Heart left ventricle (tissue), 16 donors: Measurements from ENCODE around the gene OR10H3. TPM values are rescaled to one million over a fixed set of nuclear protein-coding genes. Genes with fewer than 3 reads are reported as not detected.
"Not testable (repeated sequence)": the region's sequence is repeated elsewhere in the genome, so short reads cannot be mapped to it uniquely, and the experiment has no call there.

Source experiments
- ATAC-seq, 4 donors: fragments of 200-7000 bp; cut with Tn5 transposase; one replicate each; pipeline ENCODE4 v1.9.1; 2020 to 2022; ENCODE audit warnings: moderate library complexity in 4 of 4, mild to moderate bottlenecking in 3 of 4, moderate number of reproducible peaks in 1 of 4
- DNase-seq, 5 donors: peaks; one replicate each; pipeline ENCODE4 v3.0.0-alpha.2; 2020
- H3K27ac ChIP-seq, 12 donors: fragments of 200-600 bp; sonication (generic) in 4 of 12; one replicate each; pipeline versions ENCODE4 v1.5.0 to v1.8.0; 2016 to 2022; ENCODE audit warnings: mild to moderate bottlenecking in 2 of 12
- H3K27me3 ChIP-seq, 9 donors: fragments of 200-600 bp; sonication (generic) in 2 of 9; one replicate each; pipeline versions ENCODE4 v1.5.1 to v1.8.0; 2016 to 2022; ENCODE audit warnings: mild to moderate bottlenecking in 3 of 9
- H3K36me3 ChIP-seq, 9 donors: fragments of 200-600 bp; sonication (generic) in 2 of 9; one replicate each; pipeline versions ENCODE4 v1.5.0 to v1.8.0; 2018 to 2022; ENCODE audit warnings: mild to moderate bottlenecking in 2 of 9
- H3K4me1 ChIP-seq, 12 donors: fragments of 200-600 bp; sonication (generic) in 4 of 12; one replicate each; pipeline versions ENCODE4 v1.5.0 to v1.8.0; 2016 to 2022; ENCODE audit warnings: mild to moderate bottlenecking in 3 of 12
- H3K4me3 ChIP-seq, 12 donors: fragments of 200-600 bp; sonication (generic) in 4 of 12; one replicate each; pipeline versions ENCODE4 v1.5.0 to v1.8.0; 2017 to 2022; ENCODE audit warnings: mild to moderate bottlenecking in 9 of 12, moderate library complexity in 4 of 12
- H3K9me3 ChIP-seq, 12 donors: fragments of 200-600 bp; sonication (generic) in 4 of 12; one replicate each; pipeline versions ENCODE4 v1.5.0 to v1.8.0; 2016 to 2022; ENCODE audit warnings: mild to moderate bottlenecking in 1 of 12
- POLR2A ChIP-seq, 2 donors: fragments of 450-650 bp; IDR thresholded peaks; one replicate each; pipeline ENCODE4 v1.6.1; 2017; ENCODE audit warnings: antibody characterized with exemption in 2 of 2, mild to moderate bottlenecking in 2 of 2, moderate library complexity in 2 of 2
- whole genome bisulfite sequencing, 4 donors: extraction: QIAGEN DNeasy Blood & Tissue Kit in 2 of 4; methylation state at CpG; one replicate each; pipeline versions ENCODE4 v1.1.5 to v1.1.7; 2013 to 2018; 5-methylcytosine and 5-hydroxymethylcytosine counted together
- intact Hi-C, 10 donors: fragments of 100-400 bp; cut with DNase I; formaldehyde crosslinking; loops; one replicate each; pipeline versions ENCODE4 v1.11.1 to v1.14.2; 2022
- polyA plus RNA-seq, 2 donors: library from polyadenylated mRNA; stranded (reverse); fragments of 200-250 nt; gene quantifications; one replicate each; pipeline ENCODE4 v1.2.3, GENCODE V29; 2013
- total RNA-seq, 9 donors: library from RNA; depleted of rRNA in 2 of 9; stranded (reverse); fragments of >200 nt in 2 of 9; fragmentation: NEBNext Ultra II Directional in 3 of 9; extraction: Animal tissue kit (Norgen Biotek cat#: 25700) in 3 of 9; gene quantifications; one replicate each; pipeline versions ENCODE4 v1.1.0 to v1.2.4, GENCODE V29; 2016 to 2023
- TF ChIP-seq, protein P1 (sequence below), 12 donors: fragments of 200-600 bp; sonication (generic) in 4 of 12; IDR thresholded peaks; one replicate each; pipeline versions ENCODE4 v1.5.0 to v1.8.0; 2018 to 2022; ENCODE audit warnings: antibody characterized with exemption in 12 of 12, mild to moderate bottlenecking in 5 of 12
- donor health status: ischemic (EF 13 %, LVEDD 7.1; RV severe dilation, severe dysfunction).
- donor health status: healthy with polysubstance abuse.
- donor health status: DM: no; HTN: yes; CAD: no.
- donor health status: DM: no; HTN: no; CAD: no.
- donor health status: ischemic (EF 25% LVEDD 6.9; RV normal size, moderate dysfunction).
- donor health status: ischemic (EF 25% LVEDD 5.7; RV mildly dilated, moderate dysfunction).
- donor health status: healthy.
- donor health status: DM: yes; HTN: yes; CAD: no.
- donor health status: ischemic (EF 35%, LVEDD 5.7; RV mildly dilated, moderate dysfunction).
- donor health status: nonischemic (EF 11% LVEDD 7.7; RV severe dilation, severe dysfunction).
- donor health status: DM: yes; HTN: yes; CAD: no.
- donor health status: PGD.
- donor health status: ischemic (EF 29% LVEDD 5.4; RV normal size, mild dysfunction).
- donor health status: nonischemic (EF 23%, LVEDD 6.1; RV moderate dilation, normal function).

The OR10H3 gene
- total and polyA plus RNA-seq, 11 donors: not detected

GRCh38 chr19:15782211-15782610, 44.4 kb downstream of the OR10H3 start:
- intact Hi-C loops: no loop called here
- Histone ChIP-seq H3K9me3 (no peaks in the 10 kb centered on the region), H3K27me3 (no peaks in the 10 kb centered on the region), H3K27ac (no peak overlapping the region), H3K4me1 (peaks cover 0 to 28% (median 15%) of the 10 kb centered on the region in 12 donors), H3K36me3 (no peaks in the 10 kb centered on the region), H3K4me3 (no peak overlapping the region)
- DNase-seq: no peak
- ATAC-seq: no peak
- no peak for TF ChIP-seq POLR2A (IDR thresholded peaks at IDR 0.05)
- TF ChIP-seq, protein P1, sequence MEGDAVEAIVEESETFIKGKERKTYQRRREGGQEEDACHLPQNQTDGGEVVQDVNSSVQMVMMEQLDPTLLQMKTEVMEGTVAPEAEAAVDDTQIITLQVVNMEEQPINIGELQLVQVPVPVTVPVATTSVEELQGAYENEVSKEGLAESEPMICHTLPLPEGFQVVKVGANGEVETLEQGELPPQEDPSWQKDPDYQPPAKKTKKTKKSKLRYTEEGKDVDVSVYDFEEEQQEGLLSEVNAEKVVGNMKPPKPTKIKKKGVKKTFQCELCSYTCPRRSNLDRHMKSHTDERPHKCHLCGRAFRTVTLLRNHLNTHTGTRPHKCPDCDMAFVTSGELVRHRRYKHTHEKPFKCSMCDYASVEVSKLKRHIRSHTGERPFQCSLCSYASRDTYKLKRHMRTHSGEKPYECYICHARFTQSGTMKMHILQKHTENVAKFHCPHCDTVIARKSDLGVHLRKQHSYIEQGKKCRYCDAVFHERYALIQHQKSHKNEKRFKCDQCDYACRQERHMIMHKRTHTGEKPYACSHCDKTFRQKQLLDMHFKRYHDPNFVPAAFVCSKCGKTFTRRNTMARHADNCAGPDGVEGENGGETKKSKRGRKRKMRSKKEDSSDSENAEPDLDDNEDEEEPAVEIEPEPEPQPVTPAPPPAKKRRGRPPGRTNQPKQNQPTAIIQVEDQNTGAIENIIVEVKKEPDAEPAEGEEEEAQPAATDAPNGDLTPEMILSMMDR (IDR thresholded peaks at IDR 0.05): no peak
- 71 to 79% (median 72%) methylated on average over 3 of the region's 3 CpGs for WGBS, 4 donors

GRCh38 chr19:15782896-15783295, 45.1 kb downstream of the OR10H3 start:
- intact Hi-C loops, H3K27ac ChIP-seq, H3K9me3 ChIP-seq, H3K27me3 ChIP-seq, DNase-seq, H3K36me3 ChIP-seq, H3K4me3 ChIP-seq, ATAC-seq: not testable (repeated sequence)
- peaks cover 0 to 24% (median 11%) of the 10 kb centered on the region in 12 donors for H3K4me1 ChIP-seq
- WGBS, 4 donors: 37 to 62% (median 40%) methylated on average over 7 of the region's 7 CpGs

GRCh38 chr19:15787611-15788155, 49.9 kb downstream of the OR10H3 start, which contains the start of gene OR10H5:
TSS of gene OR10H5 (plus strand) at chr19:15787661. CDS start at chr19:15794049, 6,388 bp downstream.
- Histone ChIP-seq H3K36me3 (no peaks in the 10 kb centered on the region), H3K27me3 (peaks cover 0 to 16% (median 0%) of the 10 kb centered on the region in 9 donors), H3K9me3 (no peaks in the 10 kb centered on the region), H3K4me1 (peaks cover 0 to 3% (median 0%) of the 10 kb centered on the region in 12 donors), H3K4me3 (no peak within 1 kb of the TSS), H3K27ac (no peak within 1 kb of the TSS)
- DNase-seq (no peak), ATAC-seq (no peak)
- intact Hi-C loops: no loop called here
- TF ChIP-seq, protein P1 (IDR thresholded peaks at IDR 0.05): no peak
- TF ChIP-seq POLR2A (IDR thresholded peaks at IDR 0.05): no peak
- WGBS, 4 donors: 60 to 64% (median 62%) methylated on average over 6 of the region's 6 CpGs

GRCh38 chr19:15788594-15789270, 50.9 kb downstream of the OR10H3 start:
- no peak for DNase-seq
- 69 to 84% (median 73%) methylated on average over 4 of the region's 4 CpGs for WGBS, 4 donors

More at GRCh38 chr19:15788594-15789270, 50.9 kb downstream of the OR10H3 start:
- no peaks in the 10 kb centered on the region for H3K4me1 ChIP-seq
- H3K4me3 ChIP-seq: no peak overlapping the region
- no peaks in the 10 kb centered on the region for H3K9me3 ChIP-seq
- H3K27me3 ChIP-seq: peaks cover 0 to 16% (median 0%) of the 10 kb centered on the region in 9 donors
- no peak overlapping the region for H3K27ac ChIP-seq
- TF ChIP-seq POLR2A (IDR thresholded peaks at IDR 0.05): no peak
- TF ChIP-seq, protein P1 (IDR thresholded peaks at IDR 0.05): no peak
- no peaks in the 10 kb centered on the region for H3K36me3 ChIP-seq
- intact Hi-C loops: no loop called here
- no peak for ATAC-seq
